KMS-11 (cell line): ENCODE results near the gene ACOT4.

ENCODE experiments used
- H2AFZ ChIP-seq: fragments of 200-600 bp; sonication (generic); 2 replicates; pipeline ENCODE4 v1.6.1; 2016; ENCODE audit warnings: antibody characterized with exemption, mixed run types, low read depth
- H3K27ac ChIP-seq: fragments of 200-600 bp; sonication (generic); 2 replicates; pipeline ENCODE4 v1.6.1; 2016; ENCODE audit warnings: mild to moderate bottlenecking, mixed run types
- H3K27me3 ChIP-seq: fragments of 200-600 bp; sonication (generic); 2 replicates; pipeline ENCODE4 v1.6.1; 2017; ENCODE audit warnings: mild to moderate bottlenecking, low read depth, mixed run types, moderate library complexity; ENCODE audit not compliant: insufficient read depth
- H3K36me3 ChIP-seq: fragments of 200-600 bp; sonication (generic); 2 replicates; pipeline ENCODE4 v1.6.1; 2017; ENCODE audit warnings: mild to moderate bottlenecking, mixed run types; ENCODE audit not compliant: insufficient read depth
- H3K4me1 ChIP-seq: fragments of 200-600 bp; sonication (generic); 2 replicates; pipeline ENCODE4 v1.6.1; 2016; ENCODE audit warnings: mild to moderate bottlenecking, low read depth, mixed run types; ENCODE audit not compliant: poor library complexity, severe bottlenecking
- H3K4me2 ChIP-seq: fragments of 200-600 bp; sonication (generic); 2 replicates; pipeline ENCODE4 v1.7.0; 2016; ENCODE audit warnings: mild to moderate bottlenecking, mixed run types
- H3K4me3 ChIP-seq: fragments of 200-600 bp; sonication (generic); IDR thresholded peaks from 2 replicates; pipeline ENCODE4 v1.6.1; 2017; ENCODE audit warnings: low read depth, low read length, mixed read lengths; ENCODE audit not compliant: insufficient read depth
- H3K79me2 ChIP-seq: fragments of 200-600 bp; sonication (generic); 2 replicates; pipeline ENCODE4 v1.6.1; 2016; ENCODE audit warnings: low read depth, mixed run types; ENCODE audit not compliant: insufficient read depth
- H3K9ac ChIP-seq: fragments of 200-600 bp; sonication (generic); 2 replicates; pipeline ENCODE4 v1.6.1; 2016; ENCODE audit warnings: mild to moderate bottlenecking, mixed run types
- H4K20me1 ChIP-seq: fragments of 200-600 bp; sonication (generic); 2 replicates; pipeline ENCODE4 v1.6.1; 2016; ENCODE audit warnings: mild to moderate bottlenecking, mixed run types; ENCODE audit not compliant: insufficient read depth
- CTCF ChIP-seq: fragments of 200-600 bp; sonication (generic); conservative IDR thresholded peaks from 2 replicates; pipeline ENCODE4 v1.6.1; 2017; ENCODE audit warnings: low read depth, mild to moderate bottlenecking, antibody characterized with exemption, low read length, moderate library complexity, mixed read lengths

The ACOT4 gene

GRCh38 chr14:73612339-73613045 lies 20.8 kb downstream of the ACOT4 start, which contains the start of gene ACOT6:
TSS of gene ACOT6 (plus strand) at chr14:73612517. CDS start at chr14:73612572, 55 bp downstream.
- Histone ChIP-seq H3K4me1 (no peaks in the 10 kb centered on the region), H3K36me3 (no peaks in the 10 kb centered on the region), H3K27me3 (no peaks in the 10 kb centered on the region), H3K79me2 (no peaks in the 10 kb centered on the region), H3K9ac (no peak within 1 kb of the TSS), H2AFZ (peak within 1 kb of the TSS; percentile 49; the same call in 1 of the 2 replicates), H3K4me3 (no peak within 1 kb of the TSS), H4K20me1 (no peaks in the 10 kb centered on the region), H3K27ac (no peak within 1 kb of the TSS), H3K4me2 (no peak within 1 kb of the TSS)
- TF ChIP-seq CTCF: no peak

GRCh38 chr14:73613046-73613383 lies 21.3 kb downstream of the ACOT4 start:
- Histone ChIP-seq H2AFZ (0 out of 2 replicates have a peak overlapping the region, but pooled peaks have one; percentile 14), H3K36me3 (no peaks in the 10 kb centered on the region), H3K9ac (no peak overlapping the region), H3K4me3 (no peak overlapping the region), H3K79me2 (no peaks in the 10 kb centered on the region), H3K4me1 (no peaks in the 10 kb centered on the region), H3K27me3 (no peaks in the 10 kb centered on the region), H3K27ac (no peak overlapping the region), H4K20me1 (no peaks in the 10 kb centered on the region), H3K4me2 (no peak overlapping the region)
- no peak for TF ChIP-seq CTCF

- Histone ChIP-seq H3K9ac (no peak overlapping the region), H3K4me1 (no peaks in the 10 kb centered on the region), H2AFZ (no peak overlapping the region), H3K4me2 (no peak overlapping the region), H3K79me2 (no peaks in the 10 kb centered on the region), H3K36me3 (no peaks in the 10 kb centered on the region), H4K20me1 (no peaks in the 10 kb centered on the region), H3K27ac (no peak overlapping the region), H3K4me3 (no peak overlapping the region), H3K27me3 (no peaks in the 10 kb centered on the region)
- TF ChIP-seq CTCF: no peak
Measured at GRCh38 chr14:73613419-73613963, 21.8 kb downstream of the ACOT4 start.

GRCh38 chr14:73616831-73617230 lies 25.2 kb downstream of the ACOT4 start:
- Histone ChIP-seq H3K4me3 (no peak overlapping the region), H4K20me1 (no peaks in the 10 kb centered on the region), H3K27ac (no peak overlapping the region), H2AFZ (no peak overlapping the region), H3K36me3 (no peaks in the 10 kb centered on the region), H3K79me2 (no peaks in the 10 kb centered on the region), H3K4me2 (no peak overlapping the region), H3K9ac (no peak overlapping the region), H3K4me1 (no peaks in the 10 kb centered on the region), H3K27me3 (no peaks in the 10 kb centered on the region)
- TF ChIP-seq CTCF: no peak
